NCI-H2081 (cell line): ENCODE measurements around the gene RNF151.
"Not testable (repeated sequence)": the region's sequence is repeated elsewhere in the genome, so short reads cannot be mapped to it uniquely, and the experiment has no call there.

Source experiments
- DNase-seq, 2 experiments: peaks; one replicate each; lab custom pipeline; 2025; lab: John Stamatoyannopoulos, UW

Gene RNF151

GRCh38 chr16:1959269-1960039, 7.2 kb upstream of the RNF151 start, which contains the start of gene NDUFB10:
TSS of gene NDUFB10 (plus strand) at chr16:1959538. CDS start at chr16:1959625, 87 bp downstream.
- DNase-seq: peak; percentile 83 to 88

- DNase-seq: peak; percentile 51 to 77
These were observed 5.7 kb upstream of the RNF151 start for GRCh38 chr16:1960665-1961630.

GRCh38 chr16:1961651-1962067, 5.0 kb upstream of the RNF151 start:
- peak in 1 of 2 experiments; percentile 26 for DNase-seq

GRCh38 chr16:1962161-1963153, 4.2 kb upstream of the RNF151 start:
- not testable (repeated sequence) for DNase-seq

- DNase-seq: peak; percentile 46
These were observed 2.7 kb upstream of the RNF151 start for GRCh38 chr16:1963806-1964505.

- peak; percentile 98 for DNase-seq
These were observed 1.9 kb upstream of the RNF151 start, which contains the start of gene RPS2 for GRCh38 chr16:1964506-1965395. TSS of gene RPS2 (minus strand) at chr16:1964826. CDS start at chr16:1964625, 201 bp downstream.

- DNase-seq: no peak
These were observed 1.2 kb upstream of the RNF151 start for GRCh38 chr16:1965396-1966001.

GRCh38 chr16:1968146-1968953, 1.7 kb downstream of the RNF151 start:
- no peak for DNase-seq

- DNase-seq: peak; percentile 92 to 95
These were observed 5.3 kb downstream of the RNF151 start, which contains the start of gene TBL3 for GRCh38 chr16:1971796-1972489. TSS of gene TBL3 (plus strand) at chr16:1972053. CDS start at chr16:1972165, 112 bp downstream.

GRCh38 chr16:1972490-1972877, 5.8 kb downstream of the RNF151 start:
- DNase-seq: no peak

GRCh38 chr16:1973461-1974156, 7.0 kb downstream of the RNF151 start:
- DNase-seq: no peak

GRCh38 chr16:1974157-1975070, 7.8 kb downstream of the RNF151 start:
- no peak for DNase-seq

- no peak for DNase-seq
These were observed 9.0 kb downstream of the RNF151 start for GRCh38 chr16:1975432-1976215.

GRCh38 chr16:1976216-1976520, 9.5 kb downstream of the RNF151 start:
- DNase-seq: no peak
